GM23338 (cell line): ENCODE results near the gene CSF3. TPM values are rescaled to one million over a fixed set of nuclear protein-coding genes. Genes with fewer than 3 reads are reported as not detected.

Experiments
- ATAC-seq: fragments of 200-7000 bp; cut with Tn5 transposase; 3 replicates; pipeline ENCODE4 v1.9.1; 2020
- DNase-seq: peaks from one replicate; pipeline ENCODE4 v3.0.0-alpha.2; 2015; ENCODE audit warnings: low spot score
- H2AFZ ChIP-seq: fragments of 200-600 bp; sonication (generic); 2 replicates; pipeline ENCODE4 v1.8.0; 2016; ENCODE audit warnings: antibody characterized with exemption, mild to moderate bottlenecking, moderate library complexity
- H3F3A ChIP-seq: fragments of 200-600 bp; sonication (generic); replicated peaks from 2 replicates; pipeline ENCODE4 v1.8.0; 2017; ENCODE audit warnings: antibody characterized with exemption, mixed run types, low read depth
- H3K27ac ChIP-seq: fragments of 200-600 bp; sonication (generic); 2 replicates; pipeline ENCODE4 v1.6.1; 2016; ENCODE audit warnings: low read depth
- H3K27me3 ChIP-seq: fragments of 200-600 bp; sonication (generic); 2 replicates; pipeline ENCODE4 v1.8.0; 2016; ENCODE audit warnings: mild to moderate bottlenecking, mixed run types, moderate library complexity; ENCODE audit not compliant: insufficient read depth
- H3K36me3 ChIP-seq: fragments of 200-600 bp; sonication (generic); 2 replicates; pipeline ENCODE4 v1.8.0; 2016; ENCODE audit warnings: mild to moderate bottlenecking; ENCODE audit not compliant: insufficient read depth
- H3K4me1 ChIP-seq: fragments of 200-600 bp; sonication (generic); 2 replicates; pipeline ENCODE4 v1.8.0; 2016; ENCODE audit warnings: mild to moderate bottlenecking, moderate library complexity; ENCODE audit not compliant: insufficient read depth
- H3K4me2 ChIP-seq: fragments of 200-600 bp; sonication (generic); 2 replicates; pipeline ENCODE4 v1.7.1; 2017; ENCODE audit warnings: mixed run types
- H3K4me3 ChIP-seq: fragments of 200-600 bp; sonication (generic); 2 replicates; pipeline ENCODE4 v1.6.1; 2016; ENCODE audit warnings: mixed run types
- H3K79me2 ChIP-seq: fragments of 200-600 bp; sonication (generic); replicated peaks from 2 replicates; pipeline ENCODE4 v1.8.0; 2017; ENCODE audit warnings: mild to moderate bottlenecking; ENCODE audit not compliant: insufficient read depth
- H3K9me2 ChIP-seq: fragments of 200-600 bp; sonication (generic); 2 replicates; pipeline ENCODE4 v1.8.0; 2017; ENCODE audit not compliant: insufficient read depth
- H4K20me1 ChIP-seq: fragments of 200-600 bp; sonication (generic); replicated peaks from 2 replicates; pipeline ENCODE4 v1.8.0; 2017; ENCODE audit warnings: mild to moderate bottlenecking; ENCODE audit not compliant: insufficient read depth
- H3K27ac Mint-ChIP-seq: 2 replicates; pipeline ENCODE4 v1.8.0; 2020; ENCODE audit warnings: inconsistent platforms, mild to moderate bottlenecking, moderate library complexity, mixed read lengths
- H3K27me3 Mint-ChIP-seq: 3 replicates; pipeline ENCODE4 v1.8.0; 2022; ENCODE audit warnings: low read depth, mild to moderate bottlenecking, moderate library complexity, mixed read lengths, inconsistent platforms; ENCODE audit not compliant: insufficient read depth, poor library complexity
- H3K36me3 Mint-ChIP-seq: 3 replicates; pipeline ENCODE4 v1.8.0; 2021; ENCODE audit warnings: low read depth, mild to moderate bottlenecking, inconsistent platforms, moderate library complexity, mixed read lengths
- H3K4me1 Mint-ChIP-seq: 3 replicates; pipeline ENCODE4 v1.8.0; 2020; ENCODE audit warnings: mild to moderate bottlenecking, inconsistent platforms, mixed read lengths
- H3K4me3 Mint-ChIP-seq: 3 replicates; pipeline ENCODE4 v1.8.0; 2021; ENCODE audit warnings: moderate library complexity, mild to moderate bottlenecking, inconsistent platforms, mixed read lengths
- H3K9me3 Mint-ChIP-seq: 3 replicates; pipeline ENCODE4 v1.8.0; 2020; ENCODE audit warnings: moderate library complexity, mild to moderate bottlenecking, inconsistent platforms, mixed read lengths
- CREB1 ChIP-seq: fragments of 250-450 bp; sonication (Bioruptor Pico); IDR thresholded peaks from 2 replicates; pipeline ENCODE4 v1.5.0; 2020; ENCODE audit warnings: low read depth, mild to moderate bottlenecking, moderate library complexity
- CTCF ChIP-seq, 2 experiments: fragments of 200-600 bp in 1 of 2; sonication (generic) in 1 of 2; conservative IDR thresholded peaks; 2 replicates each; pipeline versions ENCODE4 v1.5.1 to v1.6.1; 2016 to 2017; ENCODE audit warnings: antibody characterized with exemption in 2 of 2, low read depth in 2 of 2, mild to moderate bottlenecking in 2 of 2, moderate library complexity in 1 of 2
- ETS1 ChIP-seq: IDR thresholded peaks from 2 replicates; pipeline ENCODE4 v1.6.1; 2016; ENCODE audit warnings: antibody characterized with exemption
- EZH2 ChIP-seq: fragments of 200-600 bp; sonication (generic); IDR thresholded peaks from one replicate; pipeline ENCODE4 v1.8.0; 2017; ENCODE audit warnings: antibody characterized with exemption, mild to moderate bottlenecking, low read depth; ENCODE audit not compliant: unreplicated experiment
- EZH2phosphoT487 ChIP-seq: fragments of 200-600 bp; sonication (generic); IDR thresholded peaks from one replicate; pipeline ENCODE4 v1.8.1; 2018; ENCODE audit warnings: antibody characterized with exemption; ENCODE audit not compliant: unreplicated experiment
- JUNB ChIP-seq: IDR thresholded peaks from one replicate; pipeline ENCODE4 v1.6.1; 2016; ENCODE audit warnings: antibody characterized with exemption; ENCODE audit not compliant: unreplicated experiment
- NANOG ChIP-seq: IDR thresholded peaks from 2 replicates; pipeline ENCODE4 v1.6.1; 2016; ENCODE audit warnings: antibody characterized with exemption, borderline replicate concordance
- POLR2AphosphoS5 ChIP-seq: IDR thresholded peaks from 2 replicates; pipeline ENCODE4 v1.6.1; 2016; ENCODE audit warnings: antibody characterized with exemption, low read depth
- REST ChIP-seq: IDR thresholded peaks from one replicate; pipeline ENCODE4 v1.6.1; 2018; ENCODE audit warnings: antibody characterized with exemption; ENCODE audit not compliant: unreplicated experiment
- STAT1 ChIP-seq: IDR thresholded peaks from one replicate; pipeline ENCODE4 v1.6.1; 2016; ENCODE audit warnings: antibody characterized with exemption; ENCODE audit not compliant: unreplicated experiment
- ZNF114 ChIP-seq: fragments of 250-450 bp; sonication (Bioruptor Pico); IDR thresholded peaks from 2 replicates; pipeline ENCODE4 v1.5.0; 2020; ENCODE audit warnings: mild to moderate bottlenecking, moderate library complexity
- ZNF331 ChIP-seq: fragments of 250-450 bp; sonication (Bioruptor Pico); IDR thresholded peaks from 2 replicates; pipeline ENCODE4 v1.5.0; 2020; ENCODE audit warnings: low read depth, mild to moderate bottlenecking, moderate library complexity
- ZNF462 ChIP-seq: fragments of 250-450 bp; sonication (Bioruptor Pico); IDR thresholded peaks from 2 replicates; pipeline ENCODE4 v1.5.0; 2020; ENCODE audit warnings: mild to moderate bottlenecking, moderate library complexity
- polyA plus RNA-seq: library from polyadenylated mRNA; unstranded; fragments of >200 nt; fragmentation: Nextera tagmentation; extraction: Ambion mirVana; gene quantifications from 2 replicates; pipeline ENCODE4 v1.2.1, GENCODE V29; 2016
- total RNA-seq: library from RNA; depleted of rRNA; stranded (reverse); fragments of >200 nt; shearing (Covaris generic); gene quantifications from 2 replicates; pipeline ENCODE4 v1.2.3, GENCODE V29; 2014

The CSF3 gene
- total and polyA plus RNA-seq, 2 experiments from 2014 or later, result not detected

GRCh38 chr17:39996162-39996561 lies 19.1 kb upstream of the CSF3 start:
- Histone ChIP-seq H3K9me2 (no peaks in the 10 kb centered on the region), H3K4me3 (no peak overlapping the region), H2AFZ (no peak overlapping the region), H3K27me3 (no peaks in the 10 kb centered on the region), H3K4me2 (no peak overlapping the region), H3K27ac (no peak overlapping the region), H4K20me1 (peaks cover 4% of the 10 kb centered on the region), H3K36me3 (peaks cover 30% of the 10 kb centered on the region; the same call in 1 of the 2 replicates), H3F3A (peaks cover 8% of the 10 kb centered on the region; the same call in 1 of the 2 replicates), H3K4me1 (no peaks in the 10 kb centered on the region), H3K79me2 (no peaks in the 10 kb centered on the region)
- DNase-seq, result no peak
- no peak overlapping the region for H3K4me3 Mint-ChIP-seq
- no peak for TF ChIP-seq REST
- TF ChIP-seq ZNF114 (CRISPR knock-in tag), result no peak
- TF ChIP-seq ZNF331 (CRISPR knock-in tag), result no peak
- TF ChIP-seq EZH2, result no peak
- TF ChIP-seq CTCF (conservative IDR thresholded peaks at IDR 0.05; ENCODE audit: low read depth in 2 of 2), result no peak
- TF ChIP-seq JUNB, result no peak
- no peak for TF ChIP-seq ETS1
- TF ChIP-seq EZH2phosphoT487, result no peak
- TF ChIP-seq NANOG, result no peak
- no peak for TF ChIP-seq ZNF462 (CRISPR knock-in tag)
- TF ChIP-seq POLR2AphosphoS5, result no peak
- TF ChIP-seq STAT1, result no peak
- no peak for TF ChIP-seq CREB1 (CRISPR knock-in tag)
- no peaks in the 10 kb centered on the region; the same call in 2 of the 3 replicates for H3K9me3 Mint-ChIP-seq
- H3K27ac Mint-ChIP-seq, result no peak overlapping the region
- no peak for ATAC-seq
- no peaks in the 10 kb centered on the region for H3K4me1 Mint-ChIP-seq
- H3K27me3 Mint-ChIP-seq, result peaks cover 10% of the 10 kb centered on the region
- H3K36me3 Mint-ChIP-seq, result peaks cover 63% of the 10 kb centered on the region
